Measurements from ENCODE around the gene WNT9A. TPM values are rescaled to one million over a fixed set of nuclear protein-coding genes. Genes with fewer than 3 reads are reported as not detected.

Gene WNT9A
- total RNA-seq, 4 donors from 2014 or later: 0.72 to 2.5 (median 1.2) TPM

DNA sequence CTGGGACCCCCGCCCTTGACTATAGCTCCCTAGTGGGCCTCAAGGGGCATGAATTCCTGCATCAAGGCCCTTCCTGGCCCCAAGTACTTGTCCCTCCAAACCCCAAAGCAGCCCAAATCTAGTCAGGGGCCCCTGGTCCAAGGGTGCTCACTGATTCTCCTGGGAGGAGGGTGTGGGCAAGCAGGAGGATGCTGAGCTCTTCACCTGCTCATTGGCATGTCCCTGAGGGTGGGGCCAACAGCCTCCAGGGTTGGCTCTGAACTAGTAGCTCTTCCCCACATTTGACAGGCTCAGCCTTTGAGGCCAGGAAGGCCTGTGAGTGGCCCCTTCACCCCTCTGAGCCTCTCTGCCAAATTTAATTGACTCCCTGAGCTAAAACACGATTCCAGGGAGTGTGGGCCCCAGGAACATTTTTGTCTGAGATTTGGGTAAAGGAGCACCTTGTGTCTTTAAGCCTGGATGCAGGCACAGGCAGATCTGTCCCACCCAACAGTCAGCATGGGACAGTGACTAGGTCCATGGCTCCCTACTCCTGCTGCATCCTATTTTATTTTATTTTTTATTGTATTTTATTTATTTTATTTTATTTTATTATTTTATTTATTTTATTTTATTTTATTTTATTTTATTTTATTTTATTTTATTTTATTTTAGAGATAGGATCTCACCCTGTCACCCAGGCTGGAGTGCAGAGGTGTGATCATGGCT, 11.0 kb upstream of the WNT9A start:
- WGBS, 2 donors: 74 to 83% methylated on average over 2 of the region's 2 CpGs
- DNase-seq (ENCODE audit: low spot score in 2 of 2): no peak
- intact Hi-C loops (cut with DNase I; ENCODE audit: low total_unique reads): loop anchor here (10.0 kb wide), 1 partner anchor 484 kb away; no protein-coding TSS in a partner anchor
- TF ChIP-seq, protein P1, sequence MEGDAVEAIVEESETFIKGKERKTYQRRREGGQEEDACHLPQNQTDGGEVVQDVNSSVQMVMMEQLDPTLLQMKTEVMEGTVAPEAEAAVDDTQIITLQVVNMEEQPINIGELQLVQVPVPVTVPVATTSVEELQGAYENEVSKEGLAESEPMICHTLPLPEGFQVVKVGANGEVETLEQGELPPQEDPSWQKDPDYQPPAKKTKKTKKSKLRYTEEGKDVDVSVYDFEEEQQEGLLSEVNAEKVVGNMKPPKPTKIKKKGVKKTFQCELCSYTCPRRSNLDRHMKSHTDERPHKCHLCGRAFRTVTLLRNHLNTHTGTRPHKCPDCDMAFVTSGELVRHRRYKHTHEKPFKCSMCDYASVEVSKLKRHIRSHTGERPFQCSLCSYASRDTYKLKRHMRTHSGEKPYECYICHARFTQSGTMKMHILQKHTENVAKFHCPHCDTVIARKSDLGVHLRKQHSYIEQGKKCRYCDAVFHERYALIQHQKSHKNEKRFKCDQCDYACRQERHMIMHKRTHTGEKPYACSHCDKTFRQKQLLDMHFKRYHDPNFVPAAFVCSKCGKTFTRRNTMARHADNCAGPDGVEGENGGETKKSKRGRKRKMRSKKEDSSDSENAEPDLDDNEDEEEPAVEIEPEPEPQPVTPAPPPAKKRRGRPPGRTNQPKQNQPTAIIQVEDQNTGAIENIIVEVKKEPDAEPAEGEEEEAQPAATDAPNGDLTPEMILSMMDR (IDR thresholded peaks at IDR 0.05): no peak
- TF ChIP-seq POLR2A (IDR thresholded peaks at IDR 0.05): no peak
- H3K4me3 ChIP-seq (ENCODE audit: low read depth, poor library complexity, severe bottlenecking): no peak overlapping the region

DNA sequence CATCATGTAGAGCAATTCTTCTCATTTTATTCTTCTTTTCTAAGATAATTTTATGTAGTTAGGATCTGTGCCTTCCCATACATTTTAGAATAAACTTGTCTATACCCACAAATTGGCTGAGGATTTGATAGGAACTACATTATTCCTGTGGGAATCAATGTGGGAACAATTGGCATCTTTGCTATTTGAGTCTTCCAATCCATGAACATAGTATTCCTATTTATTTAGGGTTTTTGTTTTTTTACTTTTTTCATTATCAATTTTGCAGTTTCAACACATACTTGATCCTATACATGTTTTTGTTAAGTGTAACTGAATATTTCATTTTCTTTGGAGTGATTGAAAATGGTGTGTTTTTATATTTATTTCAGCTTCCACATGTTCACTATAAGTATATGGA, 8.1 kb upstream of the WNT9A start:
- no peak for DNase-seq (ENCODE audit: low spot score in 2 of 2)
- intact Hi-C loops (cut with DNase I; ENCODE audit: low total_unique reads): loop anchor here (10.0 kb wide), 1 partner anchor 481 kb away; no protein-coding TSS in a partner anchor

DNA sequence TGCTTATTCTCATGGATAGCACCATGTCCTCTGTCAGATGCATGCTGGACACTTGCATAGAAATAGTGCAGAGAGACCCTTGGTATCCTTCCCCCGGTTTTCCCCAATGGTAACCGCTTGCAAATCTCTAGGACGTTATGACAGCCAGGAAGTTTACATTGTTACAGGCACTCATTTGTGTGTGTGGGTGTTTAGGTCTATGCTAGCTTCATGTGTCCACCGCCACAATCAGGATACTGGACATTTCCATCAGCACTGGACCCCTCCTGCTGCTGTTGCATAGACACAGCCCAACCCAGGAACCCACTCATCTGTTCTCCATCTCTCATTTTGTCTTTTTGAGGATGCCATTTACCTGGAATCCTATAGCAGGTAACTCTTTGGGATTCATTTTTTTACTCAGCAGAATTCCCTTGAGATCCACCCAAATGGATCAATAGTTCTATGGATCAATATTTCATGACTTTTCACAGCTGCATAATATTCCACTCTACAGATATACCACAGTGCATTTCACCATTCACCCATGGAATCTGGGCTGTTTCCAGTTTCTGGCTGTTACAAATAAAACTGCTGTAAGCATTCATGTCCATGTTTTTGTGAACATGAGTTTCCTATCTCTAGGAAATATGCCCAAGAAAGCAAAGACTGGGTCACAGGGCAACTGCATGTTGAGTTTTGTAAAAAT, 6.6 kb upstream of the WNT9A start:
- 25 to 32% methylated on average over 4 of the region's 4 CpGs for WGBS, 2 donors
- no peak for DNase-seq (ENCODE audit: low spot score in 2 of 2)
- intact Hi-C loops (cut with DNase I; ENCODE audit: low total_unique reads): loop anchor here (10.0 kb wide), 1 partner anchor 480 kb away; no protein-coding TSS in a partner anchor

More for the DNA sequence above, 8.1 kb upstream of the WNT9A start:
- no peak overlapping the region for H3K4me3 ChIP-seq (ENCODE audit: low read depth, poor library complexity, severe bottlenecking)
- TF ChIP-seq, protein P1 (IDR thresholded peaks at IDR 0.05): no peak

DNA sequence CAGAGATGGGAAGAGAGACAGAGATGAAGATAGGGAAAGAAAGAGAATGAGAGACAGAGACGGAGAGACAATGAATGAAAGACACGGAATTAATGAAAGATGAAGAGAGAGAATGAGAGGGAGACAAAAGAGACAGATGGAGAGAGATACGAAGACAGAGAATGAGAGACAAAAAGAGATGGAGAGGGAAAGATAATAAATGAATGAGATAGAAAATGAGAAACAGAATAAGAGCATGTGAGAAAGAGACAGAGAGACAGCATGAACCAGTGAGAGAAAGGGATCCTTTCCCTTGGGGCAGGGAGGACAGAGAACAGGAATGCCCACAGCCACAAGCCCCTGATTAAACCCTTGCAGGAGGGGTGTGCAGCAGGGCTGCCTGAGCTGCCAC, 5.3 kb upstream of the WNT9A start:
- WGBS, 2 donors: 58 to 81% methylated on average over 3 of the region's 3 CpGs
- intact Hi-C loops (cut with DNase I; ENCODE audit: low total_unique reads): loop anchor here (10.0 kb wide), 1 partner anchor 478 kb away; no protein-coding TSS in a partner anchor
- DNase-seq (ENCODE audit: low spot score in 2 of 2): no peak
- no peak for TF ChIP-seq POLR2A (IDR thresholded peaks at IDR 0.05)
- TF ChIP-seq, protein P1 (IDR thresholded peaks at IDR 0.05): no peak
- no peak overlapping the region for H3K4me3 ChIP-seq (ENCODE audit: low read depth, poor library complexity, severe bottlenecking)

More for the DNA sequence above, 6.6 kb upstream of the WNT9A start:
- H3K4me3 ChIP-seq (ENCODE audit: low read depth, poor library complexity, severe bottlenecking): no peak overlapping the region
- TF ChIP-seq, protein P1 (IDR thresholded peaks at IDR 0.05): no peak

DNA sequence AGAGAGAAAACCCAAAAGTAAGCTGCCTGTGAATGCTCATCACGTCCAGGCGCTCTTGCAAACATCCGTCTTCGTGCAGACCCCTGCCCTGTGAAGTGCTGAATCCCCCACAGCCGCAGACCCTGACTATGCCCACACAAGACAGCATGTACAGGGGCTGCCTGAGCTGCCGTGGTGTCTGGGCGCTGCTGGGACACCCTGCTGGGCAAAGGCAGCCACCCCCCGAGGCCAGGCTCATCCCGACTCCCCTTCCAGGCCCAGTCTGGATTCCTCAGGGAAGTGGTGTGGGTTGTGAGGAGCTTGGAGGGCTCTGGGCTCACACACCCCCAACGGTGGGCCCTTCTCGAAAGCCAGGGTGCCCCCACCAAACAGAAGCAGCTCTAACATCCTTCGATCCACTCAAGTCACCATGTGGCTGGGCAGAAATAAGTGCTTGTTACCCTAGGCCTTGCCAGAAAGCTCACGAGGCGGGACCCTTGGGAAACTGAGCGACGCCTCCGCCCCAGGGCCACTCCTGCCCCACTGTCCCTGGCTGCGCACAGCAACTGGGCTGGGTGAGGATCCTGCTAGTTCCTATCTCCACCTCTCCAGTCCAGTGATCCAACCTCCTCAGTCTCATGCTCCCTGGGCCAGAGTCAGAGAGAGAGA, 4.8 kb upstream of the WNT9A start:
- intact Hi-C loops (cut with DNase I; ENCODE audit: low total_unique reads): loop anchor here (10.0 kb wide), 1 partner anchor 478 kb away; no protein-coding TSS in a partner anchor
- WGBS, 2 donors: 57 to 62% methylated on average over 17 to 18 of the region's 18 CpGs
- peak; percentile 12 to 87 for DNase-seq (ENCODE audit: low spot score in 2 of 2)

More for the DNA sequence above, 4.8 kb upstream of the WNT9A start:
- TF ChIP-seq, protein P1 (IDR thresholded peaks at IDR 0.05): no peak
- no peak for TF ChIP-seq POLR2A (IDR thresholded peaks at IDR 0.05)
- no peak overlapping the region for H3K4me3 ChIP-seq (ENCODE audit: low read depth, poor library complexity, severe bottlenecking)

Measured in lower leg skin (tissue), 4 donors.